Measurements from ENCODE around the gene SMYD1.

Gene SMYD1

GRCh38 chr2:88049622-88050021, 18.0 kb upstream of the SMYD1 start:
- DNase-seq (ENCODE audit: low spot score) = no peak
- no peak for TF ChIP-seq CTCF (IDR thresholded peaks at IDR 0.05; ENCODE audit: extremely low read depth, missing control alignments)

- TF ChIP-seq CTCF (IDR thresholded peaks at IDR 0.05; ENCODE audit: extremely low read depth, missing control alignments) = no peak
- DNase-seq (ENCODE audit: low spot score) = no peak
Measured at GRCh38 chr2:88051792-88052191, 15.8 kb upstream of the SMYD1 start.

GRCh38 chr2:88053296-88053695, 14.3 kb upstream of the SMYD1 start:
- no peak for DNase-seq (ENCODE audit: low spot score)
- TF ChIP-seq CTCF (IDR thresholded peaks at IDR 0.05; ENCODE audit: extremely low read depth, missing control alignments) = no peak

- TF ChIP-seq CTCF (IDR thresholded peaks at IDR 0.05; ENCODE audit: extremely low read depth, missing control alignments) = no peak
- DNase-seq (ENCODE audit: low spot score) = no peak
Measured at GRCh38 chr2:88053934-88054781, 13.5 kb upstream of the SMYD1 start.

GRCh38 chr2:88054782-88055370, 12.7 kb upstream of the SMYD1 start:
- no peak for DNase-seq (ENCODE audit: low spot score)
- no peak for TF ChIP-seq CTCF (IDR thresholded peaks at IDR 0.05; ENCODE audit: extremely low read depth, missing control alignments)

GRCh38 chr2:88055371-88056128, 12.1 kb upstream of the SMYD1 start, which contains the start of gene KRCC1:
KRCC1 (minus strand) TSS chr2:88055783; CDS start chr2:88028563, 27,220 bp downstream.
- no peak for TF ChIP-seq CTCF (IDR thresholded peaks at IDR 0.05; ENCODE audit: extremely low read depth, missing control alignments)
- peak; percentile 98 for DNase-seq (ENCODE audit: low spot score)

GRCh38 chr2:88057437-88057844, 10.2 kb upstream of the SMYD1 start:
- TF ChIP-seq CTCF (IDR thresholded peaks at IDR 0.05; ENCODE audit: extremely low read depth, missing control alignments) = no peak
- no peak for DNase-seq (ENCODE audit: low spot score)

Measured in GM20000 (cell line).